Measurements from ENCODE around the gene SEMA3D.

DNA sequence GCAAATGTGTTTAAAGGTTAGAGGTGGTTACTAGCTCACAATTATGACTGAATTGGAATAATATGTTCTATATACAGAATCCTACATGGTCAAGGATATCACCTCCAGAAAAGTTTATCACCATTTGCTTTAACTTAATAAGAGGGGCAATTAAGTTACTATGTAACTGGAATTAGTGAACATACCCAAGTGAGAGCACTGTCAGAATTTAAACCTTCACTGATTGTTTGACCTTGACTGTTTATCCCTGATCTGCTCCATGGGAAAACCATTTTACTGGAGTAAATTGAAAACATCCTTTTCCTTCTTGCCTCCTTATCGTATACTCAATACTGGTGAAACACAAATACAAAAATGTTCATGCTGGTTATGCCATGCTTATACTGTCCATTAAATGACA lies 107.4 kb downstream of the SEMA3D start:
- TF ChIP-seq, protein P1, sequence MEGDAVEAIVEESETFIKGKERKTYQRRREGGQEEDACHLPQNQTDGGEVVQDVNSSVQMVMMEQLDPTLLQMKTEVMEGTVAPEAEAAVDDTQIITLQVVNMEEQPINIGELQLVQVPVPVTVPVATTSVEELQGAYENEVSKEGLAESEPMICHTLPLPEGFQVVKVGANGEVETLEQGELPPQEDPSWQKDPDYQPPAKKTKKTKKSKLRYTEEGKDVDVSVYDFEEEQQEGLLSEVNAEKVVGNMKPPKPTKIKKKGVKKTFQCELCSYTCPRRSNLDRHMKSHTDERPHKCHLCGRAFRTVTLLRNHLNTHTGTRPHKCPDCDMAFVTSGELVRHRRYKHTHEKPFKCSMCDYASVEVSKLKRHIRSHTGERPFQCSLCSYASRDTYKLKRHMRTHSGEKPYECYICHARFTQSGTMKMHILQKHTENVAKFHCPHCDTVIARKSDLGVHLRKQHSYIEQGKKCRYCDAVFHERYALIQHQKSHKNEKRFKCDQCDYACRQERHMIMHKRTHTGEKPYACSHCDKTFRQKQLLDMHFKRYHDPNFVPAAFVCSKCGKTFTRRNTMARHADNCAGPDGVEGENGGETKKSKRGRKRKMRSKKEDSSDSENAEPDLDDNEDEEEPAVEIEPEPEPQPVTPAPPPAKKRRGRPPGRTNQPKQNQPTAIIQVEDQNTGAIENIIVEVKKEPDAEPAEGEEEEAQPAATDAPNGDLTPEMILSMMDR (IDR thresholded peaks at IDR 0.05; ENCODE audit: low read depth, low read length), result no peak
- no peak for TF ChIP-seq EZH2phosphoT487 (IDR thresholded peaks at IDR 0.05; ENCODE audit: low read depth)
